MM.1S (cell line): ENCODE measurements around the gene LSAMP.

Experiments used
- DNase-seq: peaks from one replicate; pipeline ENCODE4 v3.0.0-alpha.2; 2015
- H2AFZ ChIP-seq: fragments of 300-600 bp; sonication (generic); 2 replicates; pipeline ENCODE4 v1.6.0; 2016; ENCODE audit warnings: antibody characterized with exemption, low read length
- H3F3A ChIP-seq: fragments of 300-600 bp; sonication (generic); 2 replicates; pipeline ENCODE4 v1.6.1; 2016; ENCODE audit warnings: mild to moderate bottlenecking, antibody characterized with exemption, low read length, moderate library complexity, mixed read lengths; ENCODE audit not compliant: insufficient read depth
- H3K27ac ChIP-seq: fragments of 300-600 bp; sonication (generic); 2 replicates; pipeline ENCODE4 v1.5.1; 2016; ENCODE audit warnings: mild to moderate bottlenecking, low read length
- H3K27me3 ChIP-seq: fragments of 300-600 bp; sonication (generic); replicated peaks from 2 replicates; pipeline ENCODE4 v1.6.0; 2016; ENCODE audit warnings: low read length; ENCODE audit not compliant: insufficient read depth
- H3K36me3 ChIP-seq: fragments of 300-600 bp; sonication (generic); replicated peaks from 2 replicates; pipeline ENCODE4 v1.6.1; 2016; ENCODE audit warnings: mild to moderate bottlenecking, low read length, mixed read lengths; ENCODE audit not compliant: insufficient read depth
- H3K4me1 ChIP-seq: fragments of 300-600 bp; sonication (generic); 2 replicates; pipeline ENCODE4 v1.6.1; 2016; ENCODE audit warnings: low read length, mixed read lengths
- H3K4me2 ChIP-seq: fragments of 300-600 bp; sonication (generic); 2 replicates; pipeline ENCODE4 v1.6.0; 2016; ENCODE audit warnings: low read depth, low read length
- H3K4me3 ChIP-seq: fragments of 300-600 bp; sonication (generic); 2 replicates; pipeline ENCODE4 v1.5.1; 2016; ENCODE audit warnings: low read length, mixed read lengths
- H3K79me2 ChIP-seq: fragments of 300-600 bp; sonication (generic); 2 replicates; pipeline ENCODE4 v1.6.1; 2016; ENCODE audit warnings: mixed run types, low read length, mixed read lengths
- H3K9ac ChIP-seq: fragments of 300-600 bp; sonication (generic); 2 replicates; pipeline ENCODE4 v1.6.1; 2016; ENCODE audit warnings: low read length, mixed read lengths
- H3K9me2 ChIP-seq: fragments of 300-600 bp; sonication (generic); replicated peaks from 2 replicates; pipeline ENCODE4 v1.6.1; 2016; ENCODE audit warnings: mild to moderate bottlenecking, low read length, mixed read lengths; ENCODE audit not compliant: insufficient read depth
- H3K9me3 ChIP-seq: fragments of 300-600 bp; sonication (generic); replicated peaks from 2 replicates; pipeline ENCODE4 v1.6.1; 2016; ENCODE audit warnings: mild to moderate bottlenecking, low read length, mixed read lengths; ENCODE audit not compliant: insufficient read depth
- H4K20me1 ChIP-seq: fragments of 300-600 bp; sonication (generic); 2 replicates; pipeline ENCODE4 v1.6.1; 2016; ENCODE audit warnings: mild to moderate bottlenecking, low read length, moderate library complexity, mixed read lengths; ENCODE audit not compliant: insufficient read depth
- EZH2 ChIP-seq: fragments of 300-600 bp; sonication (generic); optimal IDR thresholded peaks from 2 replicates; pipeline ENCODE3; 2017; ENCODE audit warnings: low read depth, mild to moderate bottlenecking, antibody characterized with exemption, low read length, mixed read lengths
- EZH2phosphoT487 ChIP-seq: fragments of 300-600 bp; sonication (generic); IDR thresholded peaks from 2 replicates; pipeline ENCODE4 v1.6.1; 2018; ENCODE audit warnings: antibody characterized with exemption, low read length
- TF ChIP-seq, protein P1 (sequence below): fragments of 300-600 bp; sonication (generic); IDR thresholded peaks from 2 replicates; pipeline ENCODE4 v1.5.1; 2016; ENCODE audit warnings: antibody characterized with exemption, low read length, mixed read lengths

Gene LSAMP

GRCh38 chr3:116247605-116248004 is 197.7 kb downstream of the LSAMP start:
- Histone ChIP-seq H3K4me2 (no peak overlapping the region), H3K9me3 (no peaks in the 10 kb centered on the region), H3F3A (no peaks in the 10 kb centered on the region), H3K36me3 (no peaks in the 10 kb centered on the region), H3K9ac (no peak overlapping the region), H3K4me3 (no peak overlapping the region), H3K27me3 (no peaks in the 10 kb centered on the region), H4K20me1 (no peaks in the 10 kb centered on the region), H3K9me2 (no peaks in the 10 kb centered on the region), H3K4me1 (no peaks in the 10 kb centered on the region), H2AFZ (no peak overlapping the region), H3K79me2 (no peaks in the 10 kb centered on the region), H3K27ac (no peak overlapping the region)
- no peak for DNase-seq
- TF ChIP-seq EZH2phosphoT487, result no peak
- TF ChIP-seq EZH2, result no peak
- TF ChIP-seq, protein P1, sequence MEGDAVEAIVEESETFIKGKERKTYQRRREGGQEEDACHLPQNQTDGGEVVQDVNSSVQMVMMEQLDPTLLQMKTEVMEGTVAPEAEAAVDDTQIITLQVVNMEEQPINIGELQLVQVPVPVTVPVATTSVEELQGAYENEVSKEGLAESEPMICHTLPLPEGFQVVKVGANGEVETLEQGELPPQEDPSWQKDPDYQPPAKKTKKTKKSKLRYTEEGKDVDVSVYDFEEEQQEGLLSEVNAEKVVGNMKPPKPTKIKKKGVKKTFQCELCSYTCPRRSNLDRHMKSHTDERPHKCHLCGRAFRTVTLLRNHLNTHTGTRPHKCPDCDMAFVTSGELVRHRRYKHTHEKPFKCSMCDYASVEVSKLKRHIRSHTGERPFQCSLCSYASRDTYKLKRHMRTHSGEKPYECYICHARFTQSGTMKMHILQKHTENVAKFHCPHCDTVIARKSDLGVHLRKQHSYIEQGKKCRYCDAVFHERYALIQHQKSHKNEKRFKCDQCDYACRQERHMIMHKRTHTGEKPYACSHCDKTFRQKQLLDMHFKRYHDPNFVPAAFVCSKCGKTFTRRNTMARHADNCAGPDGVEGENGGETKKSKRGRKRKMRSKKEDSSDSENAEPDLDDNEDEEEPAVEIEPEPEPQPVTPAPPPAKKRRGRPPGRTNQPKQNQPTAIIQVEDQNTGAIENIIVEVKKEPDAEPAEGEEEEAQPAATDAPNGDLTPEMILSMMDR, result no peak

DNA sequence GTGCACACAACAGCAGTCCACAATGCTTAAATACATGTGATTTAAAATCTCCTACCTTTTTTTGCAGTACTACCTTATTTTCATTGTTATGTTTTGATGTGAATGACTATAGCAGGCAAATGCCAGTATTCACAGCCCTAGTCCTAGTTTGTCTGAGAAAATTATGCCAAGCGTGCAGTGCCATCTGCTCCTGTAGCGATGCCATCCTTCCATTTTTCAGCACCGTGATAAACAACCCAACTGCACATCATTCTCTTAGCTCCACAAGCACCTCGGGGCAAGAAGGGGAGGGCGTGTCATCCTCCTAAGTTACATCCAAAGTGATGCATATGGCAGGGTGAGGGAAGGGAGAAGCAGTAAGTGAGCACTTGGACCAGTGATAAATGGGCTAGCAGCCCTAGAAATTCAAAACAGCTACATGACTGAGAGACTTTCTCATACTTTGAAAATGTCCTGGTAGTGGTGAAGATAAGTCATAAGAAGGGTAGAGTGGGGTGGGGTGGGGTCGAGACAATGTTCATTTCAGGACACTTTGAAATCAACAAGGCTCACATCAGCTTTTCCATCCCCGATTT is 198.8 kb downstream of the LSAMP start:
- no peak overlapping the region for H3K27ac ChIP-seq
- no peak overlapping the region; the same call in 1 of the 2 replicates for H2AFZ ChIP-seq
- no peaks in the 10 kb centered on the region for H3K4me1 ChIP-seq
- no peaks in the 10 kb centered on the region for H3K27me3 ChIP-seq
- H3K9ac ChIP-seq, result no peak overlapping the region
- no peaks in the 10 kb centered on the region for H4K20me1 ChIP-seq
- DNase-seq, result no peak
- no peaks in the 10 kb centered on the region for H3F3A ChIP-seq
- H3K9me2 ChIP-seq, result no peaks in the 10 kb centered on the region
- H3K9me3 ChIP-seq, result no peaks in the 10 kb centered on the region
- TF ChIP-seq, protein P1, result no peak
- TF ChIP-seq EZH2phosphoT487 (no peak), EZH2 (no peak)
- no peaks in the 10 kb centered on the region for H3K36me3 ChIP-seq
- no peak overlapping the region for H3K4me2 ChIP-seq
- H3K79me2 ChIP-seq, result no peaks in the 10 kb centered on the region
- no peak overlapping the region for H3K4me3 ChIP-seq

GRCh38 chr3:116242825-116243224 is 202.5 kb downstream of the LSAMP start:
- Histone ChIP-seq H3K4me1 (no peaks in the 10 kb centered on the region), H3K4me2 (no peak overlapping the region), H3K36me3 (no peaks in the 10 kb centered on the region), H4K20me1 (no peaks in the 10 kb centered on the region), H3K27ac (no peak overlapping the region), H3K9me3 (no peaks in the 10 kb centered on the region), H3K79me2 (no peaks in the 10 kb centered on the region), H3F3A (no peaks in the 10 kb centered on the region), H3K4me3 (no peak overlapping the region), H3K27me3 (no peaks in the 10 kb centered on the region), H3K9me2 (no peaks in the 10 kb centered on the region), H3K9ac (no peak overlapping the region), H2AFZ (no peak overlapping the region)
- no peak for DNase-seq
- TF ChIP-seq, protein P1, result no peak
- no peak for TF ChIP-seq EZH2
- no peak for TF ChIP-seq EZH2phosphoT487
